ENCODE measurements around the gene KIAA1549.

KIAA1549 gene

GRCh38 chr7:138962561-138963270, 18.5 kb downstream of the KIAA1549 start:
- Mint-ChIP-seq H3K4me1 (ENCODE audit: low read depth) (peaks cover 5% of the 10 kb centered on the region), H3K9me3 (ENCODE audit: low read depth) (no peaks in the 10 kb centered on the region), H3K4me3 (no peak overlapping the region), H3K36me3 (no peaks in the 10 kb centered on the region), H3K27me3 (peaks cover 2% of the 10 kb centered on the region), H3K27ac (no peak overlapping the region)

DNA sequence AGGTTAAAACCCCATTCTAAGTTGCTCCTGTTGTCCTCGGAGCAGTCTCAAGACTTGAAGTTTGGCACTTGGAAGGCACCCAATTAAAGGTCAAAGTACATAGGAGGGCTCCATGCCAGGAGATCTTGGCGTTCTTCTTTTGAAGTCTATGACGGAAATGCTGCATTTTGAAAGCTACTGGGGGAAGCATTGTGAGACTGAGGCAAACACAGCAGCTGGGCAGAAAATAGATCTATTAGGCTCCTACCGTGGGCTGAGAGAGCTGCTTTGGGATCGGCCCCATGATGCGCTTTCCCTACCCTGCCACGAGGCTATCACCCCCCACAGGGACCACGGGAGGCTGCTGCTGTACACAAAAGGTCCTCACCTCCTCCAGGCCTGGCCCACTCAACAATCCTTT, 20.0 kb downstream of the KIAA1549 start:
- H3K36me3 Mint-ChIP-seq, result no peaks in the 10 kb centered on the region
- no peak overlapping the region for H3K27ac Mint-ChIP-seq
- no peak overlapping the region for H3K4me3 Mint-ChIP-seq
- H3K4me1 Mint-ChIP-seq (ENCODE audit: low read depth), result peaks cover 5% of the 10 kb centered on the region
- H3K27me3 Mint-ChIP-seq, result peaks cover 2% of the 10 kb centered on the region
- H3K9me3 Mint-ChIP-seq (ENCODE audit: low read depth), result no peaks in the 10 kb centered on the region

DNA sequence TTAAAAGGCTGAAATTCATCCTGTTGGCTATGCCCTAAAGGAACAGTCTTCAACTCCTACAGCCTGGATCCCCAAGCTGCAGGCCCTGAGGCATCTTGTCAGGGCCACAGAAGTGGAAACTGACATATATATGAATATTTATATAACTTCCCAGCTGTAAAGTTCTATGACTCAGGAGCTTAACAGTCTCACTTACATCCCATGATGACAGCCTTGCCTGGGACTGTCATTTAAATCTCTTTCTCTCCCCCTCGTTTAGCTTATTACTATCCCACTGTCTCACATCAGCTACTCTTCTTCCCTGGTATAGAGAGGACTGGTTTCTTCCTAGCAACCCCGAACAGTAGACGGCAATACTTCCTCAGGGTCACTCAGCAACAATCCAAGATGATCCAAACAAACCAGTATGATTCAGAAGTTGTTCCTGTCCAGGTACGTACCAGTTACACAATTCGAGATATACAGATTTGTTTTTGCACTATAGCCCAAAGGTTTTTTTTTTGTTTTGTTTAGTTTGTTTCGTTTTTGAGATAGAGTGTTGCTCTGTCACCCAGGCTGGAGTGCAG, 22.7 kb downstream of the KIAA1549 start:
- Mint-ChIP-seq H3K4me1 (ENCODE audit: low read depth) (peaks cover 2% of the 10 kb centered on the region), H3K9me3 (ENCODE audit: low read depth) (no peaks in the 10 kb centered on the region), H3K27me3 (peaks cover 2% of the 10 kb centered on the region), H3K36me3 (no peaks in the 10 kb centered on the region), H3K4me3 (no peak overlapping the region), H3K27ac (no peak overlapping the region)

GRCh38 chr7:138957753-138958390, 23.3 kb downstream of the KIAA1549 start:
- Mint-ChIP-seq H3K27me3 (peaks cover under 1% of the 10 kb centered on the region), H3K4me3 (no peak overlapping the region), H3K36me3 (no peaks in the 10 kb centered on the region), H3K4me1 (ENCODE audit: low read depth) (peaks cover under 1% of the 10 kb centered on the region), H3K27ac (no peak overlapping the region), H3K9me3 (ENCODE audit: low read depth) (no peaks in the 10 kb centered on the region)

- H3K4me1 Mint-ChIP-seq (ENCODE audit: low read depth), result no peaks in the 10 kb centered on the region
- H3K4me3 Mint-ChIP-seq, result no peak overlapping the region
- H3K9me3 Mint-ChIP-seq (ENCODE audit: low read depth), result no peaks in the 10 kb centered on the region
- H3K27ac Mint-ChIP-seq, result no peak overlapping the region
- no peaks in the 10 kb centered on the region for H3K27me3 Mint-ChIP-seq
- H3K36me3 Mint-ChIP-seq, result no peaks in the 10 kb centered on the region
Measured at GRCh38 chr7:138957217-138957616, 24.0 kb downstream of the KIAA1549 start.

DNA sequence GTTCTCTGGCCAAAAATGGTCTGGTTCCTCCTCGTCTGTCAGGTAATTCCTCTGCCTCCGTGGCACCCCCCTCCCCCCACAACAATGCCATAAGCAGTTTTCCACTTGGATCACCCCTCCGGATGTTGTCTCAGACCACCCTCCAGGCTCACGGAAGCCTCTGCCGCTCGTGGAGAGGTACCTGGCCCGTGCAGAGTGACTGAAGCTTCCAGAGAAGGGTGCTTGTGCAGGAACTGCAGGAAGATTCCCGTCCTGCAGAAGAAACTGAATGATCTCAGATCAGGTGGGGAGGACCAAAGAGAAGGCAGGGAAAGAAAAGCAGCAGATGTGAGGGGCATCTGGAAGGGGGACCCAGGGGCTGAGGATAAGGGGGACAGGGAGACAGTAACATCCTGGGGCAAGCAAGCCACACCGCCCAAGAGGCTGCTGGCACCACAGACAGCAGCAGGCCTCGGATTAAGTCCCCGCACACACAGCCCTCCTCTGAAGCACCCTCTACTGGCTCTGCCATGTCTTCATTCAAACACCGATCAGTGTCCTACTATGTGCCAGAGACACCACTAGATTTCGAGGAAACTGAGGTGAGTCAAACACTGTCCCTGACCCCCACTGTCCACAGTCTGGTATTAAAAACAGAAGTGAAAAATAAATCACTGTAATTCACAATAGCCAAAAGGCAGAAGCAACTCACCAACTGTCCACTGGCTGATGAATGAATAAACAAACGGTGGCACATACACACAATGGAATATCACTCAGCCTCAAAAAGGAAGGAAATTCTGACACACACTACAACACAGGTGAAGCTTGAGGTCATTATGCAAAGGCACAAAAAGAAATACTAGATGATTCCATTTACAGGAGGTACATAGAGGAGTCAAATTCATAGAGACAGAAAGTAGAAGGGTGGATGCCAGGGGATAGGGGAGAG, 26.4 kb downstream of the KIAA1549 start:
- H3K27me3 Mint-ChIP-seq, result peaks cover 2% of the 10 kb centered on the region
- H3K36me3 Mint-ChIP-seq, result no peaks in the 10 kb centered on the region
- H3K9me3 Mint-ChIP-seq (ENCODE audit: low read depth), result no peaks in the 10 kb centered on the region
- no peaks in the 10 kb centered on the region for H3K4me1 Mint-ChIP-seq (ENCODE audit: low read depth)
- H3K27ac Mint-ChIP-seq, result no peak overlapping the region
- no peak overlapping the region for H3K4me3 Mint-ChIP-seq

- no peak overlapping the region for H3K27ac Mint-ChIP-seq
- H3K27me3 Mint-ChIP-seq, result peaks cover 2% of the 10 kb centered on the region
- H3K36me3 Mint-ChIP-seq, result no peaks in the 10 kb centered on the region
- no peaks in the 10 kb centered on the region for H3K4me1 Mint-ChIP-seq (ENCODE audit: low read depth)
- H3K9me3 Mint-ChIP-seq (ENCODE audit: low read depth), result no peaks in the 10 kb centered on the region
- H3K4me3 Mint-ChIP-seq, result no peak overlapping the region
Measured at GRCh38 chr7:138952791-138953190, 28.4 kb downstream of the KIAA1549 start.

DNA sequence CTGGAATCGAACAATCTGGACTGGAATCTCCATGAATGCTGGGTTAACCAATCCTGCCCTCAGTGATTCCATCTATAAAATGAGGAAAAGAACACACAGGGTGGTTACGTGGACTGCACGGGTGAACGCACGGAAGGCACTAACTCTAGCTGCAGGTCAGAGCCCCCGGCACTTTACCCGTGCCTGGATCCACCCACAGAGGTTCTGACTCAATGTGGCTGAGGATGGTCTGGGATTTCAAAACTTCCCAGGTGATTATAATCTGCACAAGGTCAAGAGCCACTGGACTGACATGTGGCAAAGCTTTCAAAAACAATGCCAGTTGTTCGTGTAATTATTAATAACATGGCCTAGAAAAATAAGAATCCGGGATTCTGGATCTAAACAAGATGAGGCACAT, 29.2 kb downstream of the KIAA1549 start:
- Mint-ChIP-seq H3K4me1 (ENCODE audit: low read depth) (no peaks in the 10 kb centered on the region), H3K27ac (no peak overlapping the region), H3K27me3 (peaks cover 2% of the 10 kb centered on the region), H3K36me3 (no peaks in the 10 kb centered on the region), H3K9me3 (ENCODE audit: low read depth) (no peaks in the 10 kb centered on the region), H3K4me3 (no peak overlapping the region)

- no peaks in the 10 kb centered on the region for H3K36me3 Mint-ChIP-seq
- H3K4me1 Mint-ChIP-seq (ENCODE audit: low read depth), result no peaks in the 10 kb centered on the region
- peaks cover 2% of the 10 kb centered on the region for H3K27me3 Mint-ChIP-seq
- no peak overlapping the region for H3K4me3 Mint-ChIP-seq
- H3K27ac Mint-ChIP-seq, result no peak overlapping the region
- H3K9me3 Mint-ChIP-seq (ENCODE audit: low read depth), result no peaks in the 10 kb centered on the region
Measured at GRCh38 chr7:138949421-138950088, 31.6 kb downstream of the KIAA1549 start.

DNA sequence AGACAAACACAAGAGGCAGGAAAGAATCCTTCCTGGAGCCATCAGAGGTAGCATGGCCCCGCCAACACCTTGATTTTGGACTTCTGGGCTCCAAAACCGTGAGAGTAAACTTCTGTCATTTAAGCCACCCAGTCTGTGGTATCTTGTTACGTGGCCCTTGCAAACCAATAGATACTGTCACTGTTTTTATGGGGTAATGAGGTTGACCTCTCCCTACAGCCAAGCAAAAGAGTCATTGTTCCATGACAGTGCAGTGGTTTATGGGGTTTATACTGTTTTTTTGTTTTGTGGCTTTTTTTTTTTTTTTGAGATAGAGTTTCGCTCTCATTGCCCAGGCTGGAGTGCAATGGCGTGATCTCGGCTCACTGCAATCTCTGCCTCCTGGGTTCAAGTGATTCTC, 32.8 kb downstream of the KIAA1549 start:
- H3K4me1 Mint-ChIP-seq (ENCODE audit: low read depth), result no peaks in the 10 kb centered on the region

DNA sequence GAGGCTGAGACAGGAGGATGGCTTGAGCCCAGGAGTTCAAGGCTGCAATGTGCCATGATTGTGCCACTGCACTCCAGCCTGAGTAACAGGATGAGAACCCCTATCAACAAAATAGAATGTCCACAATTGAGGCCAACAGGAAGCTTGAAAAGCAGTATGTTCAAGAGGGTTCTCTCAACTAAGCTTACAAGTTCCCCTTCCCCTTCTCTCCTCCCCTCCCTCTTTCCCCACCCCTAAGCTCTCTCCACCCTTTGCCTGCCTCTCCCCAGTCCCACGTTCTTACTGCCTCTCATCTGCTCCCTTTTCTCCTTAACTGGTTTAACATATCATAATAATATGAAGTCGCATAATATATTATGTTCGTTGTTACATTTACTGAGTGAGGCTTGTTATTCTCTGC, 35.4 kb downstream of the KIAA1549 start:
- no peak overlapping the region for H3K4me3 Mint-ChIP-seq
- H3K27ac Mint-ChIP-seq, result no peak overlapping the region
- no peaks in the 10 kb centered on the region for H3K4me1 Mint-ChIP-seq (ENCODE audit: low read depth)
- H3K27me3 Mint-ChIP-seq, result peaks cover 2% of the 10 kb centered on the region
- H3K9me3 Mint-ChIP-seq (ENCODE audit: low read depth), result no peaks in the 10 kb centered on the region
- no peaks in the 10 kb centered on the region for H3K36me3 Mint-ChIP-seq

More for the DNA sequence above, 32.8 kb downstream of the KIAA1549 start:
- H3K27me3 Mint-ChIP-seq, result peaks cover 2% of the 10 kb centered on the region
- no peak overlapping the region for H3K4me3 Mint-ChIP-seq
- H3K9me3 Mint-ChIP-seq (ENCODE audit: low read depth), result no peaks in the 10 kb centered on the region
- no peaks in the 10 kb centered on the region for H3K36me3 Mint-ChIP-seq
- no peak overlapping the region for H3K27ac Mint-ChIP-seq

DNA sequence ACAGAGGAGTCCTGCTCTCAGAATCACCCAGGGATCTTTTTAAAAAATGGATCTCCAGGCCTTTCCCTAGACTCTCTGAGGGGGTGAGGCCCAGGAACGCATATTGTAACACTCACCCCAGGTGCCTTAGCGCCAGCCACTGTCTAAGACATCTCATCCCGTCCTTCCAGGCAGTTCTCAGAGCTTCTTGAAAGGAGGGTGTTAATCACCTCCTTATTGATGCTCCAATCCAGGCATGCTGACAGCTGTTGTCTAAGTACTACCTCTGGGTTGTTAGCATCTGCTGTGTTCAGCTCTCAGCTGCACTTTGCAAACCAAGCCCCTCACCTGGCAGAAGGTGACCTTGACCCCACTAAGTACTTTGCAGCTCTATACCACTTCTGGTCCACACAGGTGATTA, 36.0 kb downstream of the KIAA1549 start:
- no peaks in the 10 kb centered on the region for H3K36me3 Mint-ChIP-seq
- no peaks in the 10 kb centered on the region for H3K27me3 Mint-ChIP-seq
- H3K4me1 Mint-ChIP-seq (ENCODE audit: low read depth), result no peaks in the 10 kb centered on the region
- H3K9me3 Mint-ChIP-seq (ENCODE audit: low read depth), result no peaks in the 10 kb centered on the region
- H3K27ac Mint-ChIP-seq, result no peak overlapping the region
- no peak overlapping the region for H3K4me3 Mint-ChIP-seq

DNA sequence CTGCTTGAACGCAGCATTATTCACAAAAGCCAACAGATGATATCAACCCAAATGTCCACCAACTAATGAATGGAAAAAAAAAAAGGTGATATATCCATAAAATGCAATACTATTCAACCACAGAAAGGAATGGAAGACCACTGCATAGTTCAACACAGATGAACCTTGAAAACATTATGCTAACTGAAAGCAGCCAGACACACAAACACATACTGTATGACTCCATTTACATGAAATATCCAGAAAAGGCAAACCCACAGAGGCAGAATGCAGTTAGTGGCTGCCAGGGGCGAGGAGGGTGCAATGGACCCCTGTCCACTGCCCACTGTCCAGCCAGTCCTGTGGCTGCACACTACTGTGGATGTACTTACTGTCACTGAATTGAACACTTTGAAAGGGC, 36.6 kb downstream of the KIAA1549 start:
- Mint-ChIP-seq H3K36me3 (no peaks in the 10 kb centered on the region), H3K4me3 (no peak overlapping the region), H3K9me3 (ENCODE audit: low read depth) (no peaks in the 10 kb centered on the region), H3K27ac (no peak overlapping the region), H3K4me1 (ENCODE audit: low read depth) (no peaks in the 10 kb centered on the region), H3K27me3 (no peaks in the 10 kb centered on the region)

DNA sequence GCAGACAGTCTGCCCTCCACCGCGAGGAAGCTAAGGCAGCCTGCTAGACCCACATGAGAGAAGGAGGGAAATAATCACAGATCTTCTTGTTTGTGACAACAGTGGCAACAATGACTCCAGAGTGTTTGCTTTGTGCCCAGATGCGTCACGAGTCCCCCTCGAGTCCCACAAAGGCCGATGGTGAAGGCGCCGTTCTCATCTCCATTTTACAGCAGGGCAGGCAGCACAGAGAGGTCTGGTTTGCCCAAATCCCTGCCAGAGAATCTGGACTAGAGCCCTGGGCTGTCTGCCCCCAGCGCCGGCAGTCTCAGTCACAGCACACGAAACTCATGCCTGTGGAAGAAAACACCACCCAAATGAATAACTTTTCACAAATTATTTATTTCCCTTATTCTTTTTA, 38.1 kb downstream of the KIAA1549 start:
- Mint-ChIP-seq H3K36me3 (no peaks in the 10 kb centered on the region), H3K4me1 (ENCODE audit: low read depth) (no peaks in the 10 kb centered on the region), H3K9me3 (ENCODE audit: low read depth) (no peaks in the 10 kb centered on the region), H3K27me3 (no peaks in the 10 kb centered on the region), H3K4me3 (no peak overlapping the region), H3K27ac (no peak overlapping the region)
